ENCODE results near the gene WBP2. TPM values are rescaled to one million over a fixed set of nuclear protein-coding genes. Genes with fewer than 3 reads are reported as not detected.

WBP2 gene
- total and polyA plus RNA-seq, 10 donors: 46.7 to 144 (median 89.1) TPM

- peaks cover 0 to 61% (median 48%) of the 10 kb centered on the region in 6 donors for H3K36me3 ChIP-seq
- 92 to 95% (median 92%) methylated on average over 17 to 23 of the region's 23 CpGs for WGBS, 5 donors
Measured at GRCh38 chr17:75899767-75900468, 44.8 kb upstream of the WBP2 start.

GRCh38 chr17:75899353-75899752 is 44.2 kb upstream of the WBP2 start:
- TF ChIP-seq POLR2A (IDR thresholded peaks at IDR 0.05): no peak
- TF ChIP-seq POLR2AphosphoS5 (IDR thresholded peaks at IDR 0.05): peak in 1 of 3 donors; percentile 5
- DNase-seq: peak; percentile 71
- H3K36me3 ChIP-seq: peaks cover 0 to 61% (median 48%) of the 10 kb centered on the region in 6 donors
- H3K4me1 ChIP-seq: peaks cover 19 to 63% (median 39%) of the 10 kb centered on the region in 6 donors
- no peak overlapping the region for H3K4me3 ChIP-seq
- WGBS, 5 donors: 90 to 96% (median 93%) methylated on average over 13 of the region's 13 CpGs
- H3K27me3 ChIP-seq (replicated peaks in 1 of 7): no peaks in the 10 kb centered on the region
- no peaks in the 10 kb centered on the region for H3K9me3 ChIP-seq
- intact Hi-C loops (cut with DNase I; ENCODE audit: low total_unique reads): no loop called here
- no peak overlapping the region for H3K27ac ChIP-seq

More at GRCh38 chr17:75899767-75900468, 44.8 kb upstream of the WBP2 start:
- Histone ChIP-seq H3K27me3 (replicated peaks in 1 of 7) (no peaks in the 10 kb centered on the region), H3K27ac (no peak overlapping the region), H3K4me1 (peaks cover 15 to 60% (median 36%) of the 10 kb centered on the region in 6 donors), H3K9me3 (no peaks in the 10 kb centered on the region), H3K4me3 (no peak overlapping the region)
- TF ChIP-seq, protein P1, sequence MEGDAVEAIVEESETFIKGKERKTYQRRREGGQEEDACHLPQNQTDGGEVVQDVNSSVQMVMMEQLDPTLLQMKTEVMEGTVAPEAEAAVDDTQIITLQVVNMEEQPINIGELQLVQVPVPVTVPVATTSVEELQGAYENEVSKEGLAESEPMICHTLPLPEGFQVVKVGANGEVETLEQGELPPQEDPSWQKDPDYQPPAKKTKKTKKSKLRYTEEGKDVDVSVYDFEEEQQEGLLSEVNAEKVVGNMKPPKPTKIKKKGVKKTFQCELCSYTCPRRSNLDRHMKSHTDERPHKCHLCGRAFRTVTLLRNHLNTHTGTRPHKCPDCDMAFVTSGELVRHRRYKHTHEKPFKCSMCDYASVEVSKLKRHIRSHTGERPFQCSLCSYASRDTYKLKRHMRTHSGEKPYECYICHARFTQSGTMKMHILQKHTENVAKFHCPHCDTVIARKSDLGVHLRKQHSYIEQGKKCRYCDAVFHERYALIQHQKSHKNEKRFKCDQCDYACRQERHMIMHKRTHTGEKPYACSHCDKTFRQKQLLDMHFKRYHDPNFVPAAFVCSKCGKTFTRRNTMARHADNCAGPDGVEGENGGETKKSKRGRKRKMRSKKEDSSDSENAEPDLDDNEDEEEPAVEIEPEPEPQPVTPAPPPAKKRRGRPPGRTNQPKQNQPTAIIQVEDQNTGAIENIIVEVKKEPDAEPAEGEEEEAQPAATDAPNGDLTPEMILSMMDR (IDR thresholded peaks at IDR 0.05 in 8 of 11, conservative IDR thresholded peaks at IDR 0.05 in 3 of 11): no peak
- no peak for TF ChIP-seq POLR2A (IDR thresholded peaks at IDR 0.05)
- peak in 2 of 3 donors; percentile 10 to 37 for TF ChIP-seq POLR2AphosphoS5 (IDR thresholded peaks at IDR 0.05)
- DNase-seq: peak; percentile 69
- intact Hi-C loops (cut with DNase I; ENCODE audit: low total_unique reads): no loop called here

DNA sequence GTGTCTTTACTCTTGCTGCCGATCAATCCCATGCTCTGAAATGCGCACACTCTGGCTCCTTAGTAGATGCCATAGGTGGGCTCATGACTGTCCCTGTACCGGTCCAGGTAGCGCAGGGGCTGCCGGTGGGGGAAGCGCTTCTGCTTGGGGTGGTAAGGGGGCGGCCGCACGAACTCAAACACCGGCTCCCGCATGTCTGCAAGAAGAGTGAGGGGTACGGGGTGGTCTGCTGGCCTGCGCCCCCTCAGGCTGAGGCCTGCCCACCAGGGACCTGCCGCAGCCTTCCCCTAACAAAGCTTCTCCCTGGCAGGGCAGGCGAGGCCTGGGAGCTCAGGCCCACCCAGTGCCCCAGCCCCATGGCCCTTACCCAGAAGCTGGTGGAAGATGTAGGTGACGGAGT is 43.7 kb upstream of the WBP2 start:
- DNase-seq: no peak
- Histone ChIP-seq H3K4me3 (no peak overlapping the region), H3K27ac (no peak overlapping the region), H3K27me3 (replicated peaks in 1 of 7) (no peaks in the 10 kb centered on the region), H3K36me3 (peaks cover 0 to 61% (median 48%) of the 10 kb centered on the region in 6 donors), H3K9me3 (no peaks in the 10 kb centered on the region), H3K4me1 (peaks cover 15 to 63% (median 39%) of the 10 kb centered on the region in 6 donors)
- intact Hi-C loops (cut with DNase I; ENCODE audit: low total_unique reads): no loop called here
- 92 to 98% (median 96%) methylated on average over 6 to 16 of the region's 16 CpGs for WGBS, 5 donors
- TF ChIP-seq POLR2A (IDR thresholded peaks at IDR 0.05) (no peak), POLR2AphosphoS5 (IDR thresholded peaks at IDR 0.05) (no peak)
- TF ChIP-seq, protein P1 (IDR thresholded peaks at IDR 0.05 in 8 of 11, conservative IDR thresholded peaks at IDR 0.05 in 3 of 11): no peak

DNA sequence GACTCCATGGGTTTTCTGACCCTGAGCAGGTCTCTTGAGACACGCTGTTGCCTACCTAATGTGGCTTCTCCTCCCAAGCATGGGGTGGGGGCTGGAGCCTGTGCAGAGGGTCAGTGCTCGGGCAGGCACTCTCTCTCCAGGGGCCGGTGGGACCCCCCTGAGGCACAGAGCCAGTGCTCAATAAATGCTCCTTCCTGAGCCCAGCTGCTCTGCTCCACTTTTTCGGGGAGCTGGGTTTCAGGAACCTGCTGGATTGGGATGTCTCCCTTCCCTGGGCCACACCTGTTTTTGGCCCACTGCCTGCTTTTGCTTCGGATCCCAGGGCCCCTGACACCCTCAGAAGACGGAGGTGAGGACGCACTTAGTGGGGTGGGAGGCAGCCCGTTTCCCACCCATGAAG is 42.9 kb upstream of the WBP2 start:
- TF ChIP-seq, protein P1 (IDR thresholded peaks at IDR 0.05 in 8 of 11, conservative IDR thresholded peaks at IDR 0.05 in 3 of 11): no peak
- TF ChIP-seq POLR2AphosphoS5 (IDR thresholded peaks at IDR 0.05): peak in 1 of 3 donors; percentile 7
- no peak for TF ChIP-seq POLR2A (IDR thresholded peaks at IDR 0.05)
- 87 to 93% (median 91%) methylated on average over 8 of the region's 8 CpGs for WGBS, 5 donors
- no peak for DNase-seq
- peaks cover 0 to 56% (median 48%) of the 10 kb centered on the region in 6 donors for H3K36me3 ChIP-seq
- peaks cover 14 to 63% (median 37%) of the 10 kb centered on the region in 6 donors for H3K4me1 ChIP-seq
- no peak overlapping the region for H3K27ac ChIP-seq
- H3K27me3 ChIP-seq (replicated peaks in 1 of 7): no peaks in the 10 kb centered on the region
- H3K9me3 ChIP-seq: no peaks in the 10 kb centered on the region
- intact Hi-C loops (cut with DNase I; ENCODE audit: low total_unique reads): no loop called here
- no peak overlapping the region for H3K4me3 ChIP-seq

Data from spleen (tissue), 11 donors.